GM21528 (cell line): Measurements from ENCODE around the gene COQ8B.
"Not testable (repeated sequence)": the region's sequence is repeated elsewhere in the genome, so short reads cannot be mapped to it uniquely, and the experiment has no call there.

Source experiments
- ATAC-seq: cut with Tn5 transposase; IDR thresholded peaks from one replicate; pipeline ENCODE4 v1.9.1; 2021; ENCODE audit warnings: mild to moderate bottlenecking, moderate library complexity; ENCODE audit not compliant: unreplicated experiment, low FRiP score

Gene COQ8B

GRCh38 chr19:40672573-40673299 lies 44.0 kb downstream of the COQ8B start:
- no peak for ATAC-seq

- no peak for ATAC-seq
Observed at GRCh38 chr19:40672038-40672437, 44.6 kb downstream of the COQ8B start.

- ATAC-seq: no peak
Observed at GRCh38 chr19:40671404-40671803, 45.3 kb downstream of the COQ8B start.

GRCh38 chr19:40668991-40669614 lies 47.6 kb downstream of the COQ8B start:
- no peak for ATAC-seq

GRCh38 chr19:40667602-40668001 lies 49.1 kb downstream of the COQ8B start:
- no peak for ATAC-seq

GRCh38 chr19:40666803-40667438 lies 49.8 kb downstream of the COQ8B start:
- ATAC-seq: no peak

GRCh38 chr19:40663695-40664692 lies 52.7 kb downstream of the COQ8B start:
- ATAC-seq: no peak

- peak; percentile 80 for ATAC-seq
Observed at GRCh38 chr19:40662925-40663694, 53.6 kb downstream of the COQ8B start.

GRCh38 chr19:40661616-40662015 lies 55.1 kb downstream of the COQ8B start:
- no peak for ATAC-seq

GRCh38 chr19:40659566-40659965 lies 57.1 kb downstream of the COQ8B start:
- ATAC-seq: no peak

- no peak for ATAC-seq
Observed at GRCh38 chr19:40659116-40659515, 57.6 kb downstream of the COQ8B start.

GRCh38 chr19:40658031-40658430 lies 58.7 kb downstream of the COQ8B start:
- no peak for ATAC-seq

- ATAC-seq: not testable (repeated sequence)
Observed at GRCh38 chr19:40655684-40656083, 61.0 kb downstream of the COQ8B start.

- not testable (repeated sequence) for ATAC-seq
Observed at GRCh38 chr19:40652303-40652702, 64.4 kb downstream of the COQ8B start.

- ATAC-seq: no peak
Observed at GRCh38 chr19:40650749-40651305, 65.9 kb downstream of the COQ8B start.

- not testable (repeated sequence) for ATAC-seq
Observed at GRCh38 chr19:40649903-40650675, 66.6 kb downstream of the COQ8B start.

- no peak for ATAC-seq
Observed at GRCh38 chr19:40646743-40647254, 69.9 kb downstream of the COQ8B start.

GRCh38 chr19:40642757-40643305 lies 73.9 kb downstream of the COQ8B start:
- ATAC-seq: no peak
